Measurements from ENCODE around the gene HECTD4.

Gene HECTD4

GRCh38 chr12:112192475-112192874 is 189.8 kb downstream of the HECTD4 start:
- 0 out of 2 replicates have a peak, but pooled peaks cover 9% of the 10 kb centered on the region for H3K36me3 ChIP-seq (ENCODE audit: insufficient read depth, low read length)
- H3K9me3 ChIP-seq (ENCODE audit: control insufficient read depth, insufficient read depth, low read length) = no peaks in the 10 kb centered on the region
- H3K9ac ChIP-seq (ENCODE audit: low read depth, low read length) = no peak overlapping the region
- no peaks in the 10 kb centered on the region for H3K4me1 ChIP-seq (ENCODE audit: insufficient read depth, low read length)

- H3K36me3 ChIP-seq (ENCODE audit: insufficient read depth, low read length) = 0 out of 2 replicates have a peak, but pooled peaks cover 9% of the 10 kb centered on the region
- no peaks in the 10 kb centered on the region for H3K9me3 ChIP-seq (ENCODE audit: control insufficient read depth, insufficient read depth, low read length)
- H3K9ac ChIP-seq (ENCODE audit: low read depth, low read length) = no peak overlapping the region
- H3K4me1 ChIP-seq (ENCODE audit: insufficient read depth, low read length) = no peaks in the 10 kb centered on the region
Measured at GRCh38 chr12:112191840-112192321, 190.3 kb downstream of the HECTD4 start.

- Histone ChIP-seq H3K9me3 (ENCODE audit: control insufficient read depth, insufficient read depth, low read length) (no peaks in the 10 kb centered on the region), H3K36me3 (ENCODE audit: insufficient read depth, low read length) (0 out of 2 replicates have a peak, but pooled peaks cover 9% of the 10 kb centered on the region), H3K4me1 (ENCODE audit: insufficient read depth, low read length) (no peaks in the 10 kb centered on the region), H3K9ac (ENCODE audit: low read depth, low read length) (no peak overlapping the region)
Measured at GRCh38 chr12:112191201-112191600, 191.0 kb downstream of the HECTD4 start.

GRCh38 chr12:112190231-112191025 is 191.8 kb downstream of the HECTD4 start:
- no peaks in the 10 kb centered on the region for H3K9me3 ChIP-seq (ENCODE audit: control insufficient read depth, insufficient read depth, low read length)
- no peak overlapping the region for H3K9ac ChIP-seq (ENCODE audit: low read depth, low read length)
- H3K4me1 ChIP-seq (ENCODE audit: insufficient read depth, low read length) = no peaks in the 10 kb centered on the region
- H3K36me3 ChIP-seq (ENCODE audit: insufficient read depth, low read length) = 0 out of 2 replicates have a peak, but pooled peaks cover 9% of the 10 kb centered on the region

- H3K4me1 ChIP-seq (ENCODE audit: insufficient read depth, low read length) = peaks cover 8% of the 10 kb centered on the region
- no peaks in the 10 kb centered on the region for H3K9me3 ChIP-seq (ENCODE audit: control insufficient read depth, insufficient read depth, low read length)
- H3K9ac ChIP-seq (ENCODE audit: low read depth, low read length) = no peak overlapping the region
- 0 out of 2 replicates have a peak, but pooled peaks cover 6% of the 10 kb centered on the region for H3K36me3 ChIP-seq (ENCODE audit: insufficient read depth, low read length)
Measured at GRCh38 chr12:112188130-112188830, 194.0 kb downstream of the HECTD4 start.

GRCh38 chr12:112185093-112185923 is 196.9 kb downstream of the HECTD4 start:
- Histone ChIP-seq H3K4me1 (ENCODE audit: insufficient read depth, low read length) (peaks cover 19% of the 10 kb centered on the region), H3K9me3 (ENCODE audit: control insufficient read depth, insufficient read depth, low read length) (no peaks in the 10 kb centered on the region), H3K9ac (ENCODE audit: low read depth, low read length) (no peak overlapping the region), H3K36me3 (ENCODE audit: insufficient read depth, low read length) (no peaks in the 10 kb centered on the region)

- H3K4me1 ChIP-seq (ENCODE audit: insufficient read depth, low read length) = peaks cover 19% of the 10 kb centered on the region
- H3K9me3 ChIP-seq (ENCODE audit: control insufficient read depth, insufficient read depth, low read length) = no peaks in the 10 kb centered on the region
- H3K9ac ChIP-seq (ENCODE audit: low read depth, low read length) = no peak overlapping the region
- no peaks in the 10 kb centered on the region for H3K36me3 ChIP-seq (ENCODE audit: insufficient read depth, low read length)
Measured at GRCh38 chr12:112184056-112184887, 198.0 kb downstream of the HECTD4 start.

GRCh38 chr12:112183141-112184021 is 198.8 kb downstream of the HECTD4 start:
- no peak overlapping the region for H3K9ac ChIP-seq (ENCODE audit: low read depth, low read length)
- H3K4me1 ChIP-seq (ENCODE audit: insufficient read depth, low read length) = peaks cover 19% of the 10 kb centered on the region
- H3K36me3 ChIP-seq (ENCODE audit: insufficient read depth, low read length) = no peaks in the 10 kb centered on the region
- no peaks in the 10 kb centered on the region for H3K9me3 ChIP-seq (ENCODE audit: control insufficient read depth, insufficient read depth, low read length)

- peaks cover 19% of the 10 kb centered on the region for H3K4me1 ChIP-seq (ENCODE audit: insufficient read depth, low read length)
- no peaks in the 10 kb centered on the region for H3K36me3 ChIP-seq (ENCODE audit: insufficient read depth, low read length)
- no peaks in the 10 kb centered on the region for H3K9me3 ChIP-seq (ENCODE audit: control insufficient read depth, insufficient read depth, low read length)
- no peak overlapping the region for H3K9ac ChIP-seq (ENCODE audit: low read depth, low read length)
Measured at GRCh38 chr12:112182499-112182898, 199.7 kb downstream of the HECTD4 start.

- Histone ChIP-seq H3K36me3 (ENCODE audit: insufficient read depth, low read length) (peaks cover under 1% of the 10 kb centered on the region; the same call in 1 of the 2 replicates), H3K9ac (ENCODE audit: low read depth, low read length) (no peak overlapping the region), H3K4me1 (ENCODE audit: insufficient read depth, low read length) (peaks cover 24% of the 10 kb centered on the region), H3K9me3 (ENCODE audit: control insufficient read depth, insufficient read depth, low read length) (no peaks in the 10 kb centered on the region)
Measured at GRCh38 chr12:112180422-112180821, 201.8 kb downstream of the HECTD4 start.

GRCh38 chr12:112179916-112180315 is 202.3 kb downstream of the HECTD4 start:
- no peaks in the 10 kb centered on the region for H3K9me3 ChIP-seq (ENCODE audit: control insufficient read depth, insufficient read depth, low read length)
- H3K4me1 ChIP-seq (ENCODE audit: insufficient read depth, low read length) = peaks cover 24% of the 10 kb centered on the region
- no peak overlapping the region for H3K9ac ChIP-seq (ENCODE audit: low read depth, low read length)
- peaks cover 6% of the 10 kb centered on the region for H3K36me3 ChIP-seq (ENCODE audit: insufficient read depth, low read length)

- H3K4me1 ChIP-seq (ENCODE audit: insufficient read depth, low read length) = peaks cover 23% of the 10 kb centered on the region
- H3K9me3 ChIP-seq (ENCODE audit: control insufficient read depth, insufficient read depth, low read length) = no peaks in the 10 kb centered on the region
- H3K9ac ChIP-seq (ENCODE audit: low read depth, low read length) = no peak overlapping the region
- peaks cover 7% of the 10 kb centered on the region for H3K36me3 ChIP-seq (ENCODE audit: insufficient read depth, low read length)
Measured at GRCh38 chr12:112179341-112179740, 202.9 kb downstream of the HECTD4 start.

GRCh38 chr12:112178796-112179195 is 203.4 kb downstream of the HECTD4 start:
- H3K9ac ChIP-seq (ENCODE audit: low read depth, low read length) = no peak overlapping the region
- no peaks in the 10 kb centered on the region for H3K9me3 ChIP-seq (ENCODE audit: control insufficient read depth, insufficient read depth, low read length)
- H3K36me3 ChIP-seq (ENCODE audit: insufficient read depth, low read length) = peaks cover 7% of the 10 kb centered on the region
- H3K4me1 ChIP-seq (ENCODE audit: insufficient read depth, low read length) = peaks cover 18% of the 10 kb centered on the region
